ENCODE results near the gene LIMA1.

LIMA1 gene

GRCh38 chr12:50127546-50127945 lies 155.8 kb downstream of the LIMA1 start:
- no peak for ATAC-seq
- no peak for TF ChIP-seq TOX (CRISPR knock-in tag; IDR thresholded peaks at IDR 0.05; ENCODE audit: borderline replicate concordance)
